ENCODE results near the gene SMPD2. TPM values are rescaled to one million over a fixed set of nuclear protein-coding genes. Genes with fewer than 3 reads are reported as not detected.

Gene SMPD2
- total RNA-seq, 1 experiment from 2014 or later, result 14.7 TPM

DNA sequence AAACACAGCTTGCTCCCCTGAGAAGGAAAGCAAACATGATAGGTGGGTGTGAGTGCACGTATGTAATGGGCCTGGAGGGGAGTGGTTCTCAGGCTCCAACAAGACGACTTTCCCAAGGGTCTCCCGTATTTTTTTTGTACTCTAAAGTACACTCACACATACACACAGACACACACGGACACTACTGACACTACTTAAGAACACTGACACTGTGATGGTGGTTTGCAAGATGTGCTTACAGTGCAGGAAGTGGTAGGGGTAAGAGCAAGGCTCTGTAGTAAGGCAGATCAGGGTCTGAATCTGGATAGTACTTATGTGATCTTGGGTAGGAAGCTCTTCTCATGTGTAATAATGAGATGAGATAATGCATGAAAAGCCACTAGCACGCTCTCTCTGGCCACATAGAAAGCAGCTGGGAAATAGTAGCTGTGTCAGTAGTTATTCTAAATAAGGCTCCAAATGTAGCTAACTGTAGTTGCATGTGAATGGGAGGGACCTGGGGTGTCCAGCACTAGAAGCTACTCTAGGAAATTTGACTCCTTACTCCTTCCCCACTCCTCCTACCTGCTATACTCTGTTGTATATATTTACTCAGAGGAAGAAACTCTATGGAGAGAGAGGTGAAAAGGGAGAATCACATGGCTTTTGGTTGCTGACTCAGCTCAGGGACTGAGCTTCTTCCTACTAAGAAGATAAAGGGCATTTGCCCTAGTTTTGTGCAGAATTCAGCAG lies 50.8 kb downstream of the SMPD2 start:
- Histone ChIP-seq H4K20me1 (ENCODE audit: insufficient read depth) (no peaks in the 10 kb centered on the region), H3K9ac (ENCODE audit: low read length) (no peak overlapping the region), H2AFZ (ENCODE audit: low read depth, low read length, poor library complexity, severe bottlenecking) (no peak overlapping the region), H3K4me1 (ENCODE audit: control insufficient read depth in 1 of 2, insufficient read depth in 2 of 2, low read length in 2 of 2) (no peaks in the 10 kb centered on the region), H3K4me3 (replicated peaks in 1 of 2; ENCODE audit: low read depth in 1 of 2, low read length in 2 of 2) (no peak overlapping the region), H3K79me2 (ENCODE audit: insufficient read depth, low read length) (no peaks in the 10 kb centered on the region), H3K4me2 (ENCODE audit: low read length) (no peak overlapping the region), H3K27me3 (ENCODE audit: insufficient read depth, low read length) (no peaks in the 10 kb centered on the region), H3K9me3 (ENCODE audit: control insufficient read depth in 1 of 2, insufficient read depth in 1 of 2, low read depth in 1 of 2, low read length in 2 of 2) (no peaks in the 10 kb centered on the region), H3K9me2 (ENCODE audit: insufficient read depth) (no peaks in the 10 kb centered on the region), H3K27ac (ENCODE audit: low read depth, low read length) (no peak overlapping the region), H3K36me3 (ENCODE audit: control insufficient read depth in 1 of 2, insufficient read depth in 2 of 2, low read length in 2 of 2) (no peaks in the 10 kb centered on the region)
- no TSS peak for BruUV-seq (replicated peaks)
- DNase-seq (ENCODE audit: low read depth, low spot score) (no peak), ATAC-seq (no peak)
- RAD21 ChIA-PET (ENCODE audit: low non-redundant PET in 1 of 2, low total read pairs in 2 of 2, uncharacterized antibody in 2 of 2, unreplicated experiment in 2 of 2), result no interaction called here
- POLR2A ChIA-PET, result no interaction called here
- TF ChIP-seq EZH2 (IDR thresholded peaks at IDR 0.05) (no peak), TCF7L2 (IDR thresholded peaks at IDR 0.05; ENCODE audit: borderline replicate concordance, extremely low read depth, insufficient read depth, insufficient read length) (no peak), YY1 (IDR thresholded peaks at IDR 0.05; ENCODE audit: extremely low read depth, insufficient replicate concordance, low read depth, low read length) (no peak), ZNF274 (IDR thresholded peaks at IDR 0.05; ENCODE audit: low read depth, low read length) (no peak), JUND (IDR thresholded peaks at IDR 0.05) (no peak), ZFX (IDR thresholded peaks at IDR 0.05) (no peak), POLR2AphosphoS5 (IDR thresholded peaks at IDR 0.05; ENCODE audit: low read depth, low read length) (no peak), POLR2A (IDR thresholded peaks at IDR 0.05; ENCODE audit: borderline replicate concordance, extremely low read depth, insufficient read depth, insufficient read length) (no peak), SRF (IDR thresholded peaks at IDR 0.05; ENCODE audit: low read depth) (no peak), EZH2phosphoT487 (IDR thresholded peaks at IDR 0.05; ENCODE audit: borderline replicate concordance) (no peak), CEBPB (IDR thresholded peaks at IDR 0.05; ENCODE audit: low read depth) (no peak), FOSL1 (IDR thresholded peaks at IDR 0.05; ENCODE audit: low read depth) (no peak), EGR1 (IDR thresholded peaks at IDR 0.05; ENCODE audit: low read depth) (no peak), CBX3 (IDR thresholded peaks at IDR 0.05; ENCODE audit: low read depth) (no peak), SIN3A (IDR thresholded peaks at IDR 0.05; ENCODE audit: low read depth) (no peak)
- TF ChIP-seq, protein P1, sequence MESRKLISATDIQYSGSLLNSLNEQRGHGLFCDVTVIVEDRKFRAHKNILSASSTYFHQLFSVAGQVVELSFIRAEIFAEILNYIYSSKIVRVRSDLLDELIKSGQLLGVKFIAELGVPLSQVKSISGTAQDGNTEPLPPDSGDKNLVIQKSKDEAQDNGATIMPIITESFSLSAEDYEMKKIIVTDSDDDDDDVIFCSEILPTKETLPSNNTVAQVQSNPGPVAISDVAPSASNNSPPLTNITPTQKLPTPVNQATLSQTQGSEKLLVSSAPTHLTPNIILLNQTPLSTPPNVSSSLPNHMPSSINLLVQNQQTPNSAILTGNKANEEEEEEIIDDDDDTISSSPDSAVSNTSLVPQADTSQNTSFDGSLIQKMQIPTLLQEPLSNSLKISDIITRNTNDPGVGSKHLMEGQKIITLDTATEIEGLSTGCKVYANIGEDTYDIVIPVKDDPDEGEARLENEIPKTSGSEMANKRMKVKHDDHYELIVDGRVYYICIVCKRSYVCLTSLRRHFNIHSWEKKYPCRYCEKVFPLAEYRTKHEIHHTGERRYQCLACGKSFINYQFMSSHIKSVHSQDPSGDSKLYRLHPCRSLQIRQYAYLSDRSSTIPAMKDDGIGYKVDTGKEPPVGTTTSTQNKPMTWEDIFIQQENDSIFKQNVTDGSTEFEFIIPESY (IDR thresholded peaks at IDR 0.05; ENCODE audit: extremely low read depth, insufficient replicate concordance, low read length), result no peak
- TF ChIP-seq, protein P2, sequence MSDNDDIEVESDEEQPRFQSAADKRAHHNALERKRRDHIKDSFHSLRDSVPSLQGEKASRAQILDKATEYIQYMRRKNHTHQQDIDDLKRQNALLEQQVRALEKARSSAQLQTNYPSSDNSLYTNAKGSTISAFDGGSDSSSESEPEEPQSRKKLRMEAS (IDR thresholded peaks at IDR 0.05), result no peak
- TF ChIP-seq, protein P3, sequence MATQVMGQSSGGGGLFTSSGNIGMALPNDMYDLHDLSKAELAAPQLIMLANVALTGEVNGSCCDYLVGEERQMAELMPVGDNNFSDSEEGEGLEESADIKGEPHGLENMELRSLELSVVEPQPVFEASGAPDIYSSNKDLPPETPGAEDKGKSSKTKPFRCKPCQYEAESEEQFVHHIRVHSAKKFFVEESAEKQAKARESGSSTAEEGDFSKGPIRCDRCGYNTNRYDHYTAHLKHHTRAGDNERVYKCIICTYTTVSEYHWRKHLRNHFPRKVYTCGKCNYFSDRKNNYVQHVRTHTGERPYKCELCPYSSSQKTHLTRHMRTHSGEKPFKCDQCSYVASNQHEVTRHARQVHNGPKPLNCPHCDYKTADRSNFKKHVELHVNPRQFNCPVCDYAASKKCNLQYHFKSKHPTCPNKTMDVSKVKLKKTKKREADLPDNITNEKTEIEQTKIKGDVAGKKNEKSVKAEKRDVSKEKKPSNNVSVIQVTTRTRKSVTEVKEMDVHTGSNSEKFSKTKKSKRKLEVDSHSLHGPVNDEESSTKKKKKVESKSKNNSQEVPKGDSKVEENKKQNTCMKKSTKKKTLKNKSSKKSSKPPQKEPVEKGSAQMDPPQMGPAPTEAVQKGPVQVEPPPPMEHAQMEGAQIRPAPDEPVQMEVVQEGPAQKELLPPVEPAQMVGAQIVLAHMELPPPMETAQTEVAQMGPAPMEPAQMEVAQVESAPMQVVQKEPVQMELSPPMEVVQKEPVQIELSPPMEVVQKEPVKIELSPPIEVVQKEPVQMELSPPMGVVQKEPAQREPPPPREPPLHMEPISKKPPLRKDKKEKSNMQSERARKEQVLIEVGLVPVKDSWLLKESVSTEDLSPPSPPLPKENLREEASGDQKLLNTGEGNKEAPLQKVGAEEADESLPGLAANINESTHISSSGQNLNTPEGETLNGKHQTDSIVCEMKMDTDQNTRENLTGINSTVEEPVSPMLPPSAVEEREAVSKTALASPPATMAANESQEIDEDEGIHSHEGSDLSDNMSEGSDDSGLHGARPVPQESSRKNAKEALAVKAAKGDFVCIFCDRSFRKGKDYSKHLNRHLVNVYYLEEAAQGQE (IDR thresholded peaks at IDR 0.05; ENCODE audit: low read depth), result no peak
- TF ChIP-seq, protein P4, sequence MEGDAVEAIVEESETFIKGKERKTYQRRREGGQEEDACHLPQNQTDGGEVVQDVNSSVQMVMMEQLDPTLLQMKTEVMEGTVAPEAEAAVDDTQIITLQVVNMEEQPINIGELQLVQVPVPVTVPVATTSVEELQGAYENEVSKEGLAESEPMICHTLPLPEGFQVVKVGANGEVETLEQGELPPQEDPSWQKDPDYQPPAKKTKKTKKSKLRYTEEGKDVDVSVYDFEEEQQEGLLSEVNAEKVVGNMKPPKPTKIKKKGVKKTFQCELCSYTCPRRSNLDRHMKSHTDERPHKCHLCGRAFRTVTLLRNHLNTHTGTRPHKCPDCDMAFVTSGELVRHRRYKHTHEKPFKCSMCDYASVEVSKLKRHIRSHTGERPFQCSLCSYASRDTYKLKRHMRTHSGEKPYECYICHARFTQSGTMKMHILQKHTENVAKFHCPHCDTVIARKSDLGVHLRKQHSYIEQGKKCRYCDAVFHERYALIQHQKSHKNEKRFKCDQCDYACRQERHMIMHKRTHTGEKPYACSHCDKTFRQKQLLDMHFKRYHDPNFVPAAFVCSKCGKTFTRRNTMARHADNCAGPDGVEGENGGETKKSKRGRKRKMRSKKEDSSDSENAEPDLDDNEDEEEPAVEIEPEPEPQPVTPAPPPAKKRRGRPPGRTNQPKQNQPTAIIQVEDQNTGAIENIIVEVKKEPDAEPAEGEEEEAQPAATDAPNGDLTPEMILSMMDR (IDR thresholded peaks at IDR 0.05 in 2 of 3, conservative IDR thresholded peaks at IDR 0.05 in 1 of 3; ENCODE audit: borderline replicate concordance in 1 of 3, insufficient read depth in 1 of 3, low read depth in 2 of 3, low read length in 2 of 3), result no peak
- CTCF ChIA-PET, result no interaction called here
- intact Hi-C loops (cut with micrococcal nuclease), result no loop called here

All from HCT116 (cell line).